SIG-M5 treated with dmso at 0.1 percent for 504 hours (cell line): ENCODE results near the gene IL1RAPL2.
A peak's percentile ranks its signal among the peaks of the same experiment; 100 is the strongest.
"Not testable (repeated sequence)": the region's sequence is repeated elsewhere in the genome, so short reads cannot be mapped to it uniquely, and the experiment has no call there.

Source experiments
- DNase-seq: peaks from one replicate; lab custom pipeline; 2025; ENCODE audit not compliant: unreplicated experiment; lab: John Stamatoyannopoulos, UW

The IL1RAPL2 gene

DNA sequence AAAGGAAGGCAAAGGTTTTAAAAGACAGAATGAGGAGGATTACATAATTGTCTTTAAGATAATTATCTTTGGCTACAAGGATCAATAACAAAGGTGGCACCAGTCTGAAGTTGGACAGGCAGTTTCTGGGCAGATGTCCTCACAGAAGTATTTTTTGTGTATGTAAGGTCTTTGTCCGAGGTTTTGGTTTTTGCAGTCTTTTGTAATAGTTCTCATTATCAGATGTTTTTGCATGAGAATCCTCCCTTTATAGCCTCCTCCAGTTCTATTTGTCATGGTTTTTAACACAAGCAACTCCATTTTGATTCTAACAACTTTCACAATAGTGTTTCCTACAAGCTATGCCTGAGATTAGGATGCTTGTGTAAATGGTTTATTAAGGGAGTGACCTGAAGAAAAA, 286.2 kb downstream of the IL1RAPL2 start:
- DNase-seq = no peak

- DNase-seq = no peak
Observed at GRCh38 chrX:104854188-104854587, 288.2 kb downstream of the IL1RAPL2 start.

DNA sequence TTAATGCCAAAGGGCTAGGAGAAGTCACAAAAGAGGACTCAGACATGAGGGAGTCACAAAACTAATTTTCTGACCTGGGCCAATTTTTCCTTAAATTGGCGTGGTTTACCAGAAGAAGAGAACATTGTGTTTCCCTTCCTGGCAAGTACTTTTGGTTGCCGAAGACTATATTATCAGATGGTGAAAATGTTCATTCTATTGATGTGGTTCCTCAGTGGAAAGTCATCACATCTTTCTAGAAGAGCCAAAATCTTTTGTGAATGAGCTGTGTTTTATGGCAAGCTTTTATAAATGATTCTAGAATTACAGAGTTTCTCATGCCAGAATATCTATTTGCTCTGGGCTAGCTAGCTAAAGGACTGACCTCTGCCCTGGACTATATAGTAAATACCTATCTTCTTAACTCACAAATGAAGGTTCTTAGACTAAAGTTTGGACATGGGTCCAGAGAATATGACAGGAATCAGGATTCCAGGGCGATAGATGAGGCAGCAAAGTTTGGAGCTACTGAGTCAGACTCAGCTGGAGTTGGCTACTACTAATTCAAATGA, 288.9 kb downstream of the IL1RAPL2 start:
- DNase-seq = no peak

- DNase-seq = no peak
Observed at GRCh38 chrX:104863466-104863865, 297.5 kb downstream of the IL1RAPL2 start.

- no peak for DNase-seq
Observed at GRCh38 chrX:104864296-104864695, 298.3 kb downstream of the IL1RAPL2 start.

- no peak for DNase-seq
Observed at GRCh38 chrX:104877504-104877903, 311.5 kb downstream of the IL1RAPL2 start.

DNA sequence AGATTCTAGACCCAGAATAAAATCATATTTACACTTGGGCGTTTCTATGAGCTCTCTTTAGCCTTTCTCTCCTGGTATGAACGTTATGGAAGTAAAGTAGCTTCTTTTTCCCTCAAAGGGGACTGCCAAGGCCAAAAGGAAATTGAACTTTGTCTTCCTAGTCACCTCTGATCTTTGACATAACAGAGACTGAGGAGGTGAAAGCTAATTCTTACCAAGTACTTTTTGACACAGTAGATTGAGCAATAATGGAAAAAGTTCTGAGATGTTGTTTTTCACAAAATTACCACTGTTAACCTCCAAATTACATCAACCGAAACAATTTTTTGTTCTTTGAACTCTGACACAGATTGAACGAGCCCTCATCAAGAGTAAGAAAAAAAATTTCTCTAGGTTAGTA, 336.1 kb downstream of the IL1RAPL2 start:
- DNase-seq = no peak

GRCh38 chrX:104909694-104910093, 343.7 kb downstream of the IL1RAPL2 start:
- DNase-seq = not testable (repeated sequence)

DNA sequence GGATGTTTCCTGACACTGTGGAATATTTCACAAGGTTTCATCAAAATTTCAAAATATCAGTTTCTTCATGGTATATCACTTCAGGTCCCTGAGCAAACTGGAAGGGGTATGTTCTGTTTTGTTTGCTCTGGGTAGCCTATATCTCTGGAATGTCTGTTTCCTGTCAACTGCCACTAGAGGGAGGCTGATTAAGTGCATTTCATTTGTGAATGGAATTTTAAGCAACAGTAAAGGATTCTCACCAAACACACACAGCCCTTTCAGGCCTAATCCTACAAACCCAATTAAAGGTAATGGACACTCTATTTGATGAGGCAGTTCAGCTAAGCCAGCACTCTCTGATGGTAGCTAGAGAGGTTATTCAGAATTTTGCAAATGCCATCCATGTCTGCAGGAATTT, 347.3 kb downstream of the IL1RAPL2 start:
- DNase-seq = no peak

DNA sequence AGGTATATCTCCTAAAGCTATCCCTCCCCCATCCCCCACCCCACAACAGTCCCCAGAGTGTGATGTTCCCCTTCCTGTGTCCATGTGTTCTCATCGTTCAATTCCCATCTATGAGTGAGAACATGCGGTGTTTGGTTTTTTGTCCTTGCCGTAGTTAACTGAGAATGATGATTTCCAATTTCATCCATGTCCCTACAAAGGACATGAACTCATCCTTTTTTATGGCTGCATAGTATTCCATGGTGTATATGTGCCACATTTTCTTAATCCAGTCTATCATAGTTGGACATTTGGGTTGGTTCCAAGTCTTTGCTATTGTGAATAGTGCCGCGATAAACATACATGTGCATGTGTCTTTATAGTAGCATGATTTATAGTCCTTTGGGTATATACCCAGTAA, 348.7 kb downstream of the IL1RAPL2 start:
- not testable (repeated sequence) for DNase-seq

DNA sequence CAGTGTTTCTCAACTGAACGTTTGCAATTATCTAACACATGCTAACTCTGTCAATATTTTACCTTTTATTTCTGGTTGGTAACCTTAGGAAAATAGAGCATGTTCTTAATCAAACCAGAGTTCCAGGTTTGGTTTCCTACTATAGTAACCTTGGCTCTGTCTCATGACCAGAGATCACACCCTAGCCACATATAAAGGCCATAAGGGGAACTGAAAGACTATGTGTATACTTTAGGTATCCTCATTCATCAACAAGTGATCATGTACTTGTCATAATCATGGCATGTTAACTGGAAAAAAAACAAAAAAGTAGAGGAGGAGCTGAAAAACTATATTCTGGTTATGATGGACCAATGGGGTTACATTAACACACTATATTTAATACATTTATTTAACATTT, 352.1 kb downstream of the IL1RAPL2 start:
- no peak for DNase-seq

GRCh38 chrX:104921584-104922205, 355.7 kb downstream of the IL1RAPL2 start:
- no peak for DNase-seq

- peak; percentile 65 for DNase-seq
Observed at GRCh38 chrX:104922206-104922621, 356.2 kb downstream of the IL1RAPL2 start.

- no peak for DNase-seq
Observed at GRCh38 chrX:104929324-104929723, 363.3 kb downstream of the IL1RAPL2 start.

DNA sequence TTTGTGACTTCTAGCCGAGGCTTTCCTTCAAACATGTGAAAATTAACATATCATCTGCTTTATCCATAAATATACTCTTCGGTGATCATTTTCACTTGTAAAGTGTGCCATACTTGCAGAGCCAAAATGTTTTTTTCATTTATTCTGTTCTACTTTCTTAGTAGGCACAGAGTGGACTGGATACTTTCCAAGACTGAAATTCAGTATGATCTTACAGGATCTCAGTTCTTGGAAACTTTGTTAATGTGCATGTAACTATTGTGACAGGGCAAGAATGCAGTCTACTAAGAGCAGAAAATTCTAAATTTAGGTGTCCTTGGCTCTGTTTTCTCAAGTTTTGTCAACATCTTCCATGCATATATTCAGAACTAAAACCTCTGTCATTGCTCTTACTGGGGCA, 369.6 kb downstream of the IL1RAPL2 start:
- DNase-seq = no peak

- no peak for DNase-seq
Observed at GRCh38 chrX:104953251-104953650, 387.3 kb downstream of the IL1RAPL2 start.

DNA sequence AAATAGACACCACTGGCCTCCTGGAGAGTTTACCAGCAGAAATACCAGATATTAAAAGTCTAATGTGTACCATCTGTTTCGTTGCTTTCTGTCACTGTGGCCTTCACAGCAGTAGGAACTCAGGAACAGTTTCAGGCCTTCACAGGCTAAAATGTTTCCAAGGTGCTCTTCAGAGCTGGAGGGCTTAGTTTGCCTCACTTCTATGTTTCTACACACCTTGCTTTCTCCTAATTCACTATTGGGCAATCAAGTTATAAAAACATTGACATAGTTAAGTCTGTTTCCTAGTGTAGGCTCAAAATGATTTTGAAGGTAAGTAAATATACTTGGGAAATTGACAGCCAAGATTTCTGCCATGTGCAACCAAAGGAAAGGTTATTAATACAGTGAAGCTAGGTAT, 395.9 kb downstream of the IL1RAPL2 start:
- DNase-seq = no peak

- no peak for DNase-seq
Observed at GRCh38 chrX:104968241-104968640, 402.2 kb downstream of the IL1RAPL2 start.

DNA sequence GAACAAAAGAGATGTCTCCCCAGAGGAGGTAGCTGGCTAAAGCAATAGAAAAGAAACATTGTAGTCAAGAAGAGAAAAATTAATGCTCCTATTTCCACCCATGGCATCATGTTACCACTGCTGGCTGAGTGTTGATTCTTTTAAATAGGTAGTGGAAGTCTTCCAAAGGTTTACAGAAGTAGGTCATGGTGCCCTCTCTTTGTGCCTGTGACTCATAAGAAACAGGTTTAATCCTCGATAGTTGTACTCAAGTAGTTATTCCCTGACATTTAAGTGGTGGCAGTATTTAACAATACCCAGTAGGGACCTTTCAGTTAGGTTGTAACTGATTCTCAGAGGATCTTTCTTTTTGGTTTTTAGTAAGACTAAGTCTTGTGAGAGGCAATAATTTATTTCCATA, 406.7 kb downstream of the IL1RAPL2 start:
- DNase-seq = peak; percentile 24

- no peak for DNase-seq
Observed at GRCh38 chrX:104987063-104987462, 421.1 kb downstream of the IL1RAPL2 start.

DNA sequence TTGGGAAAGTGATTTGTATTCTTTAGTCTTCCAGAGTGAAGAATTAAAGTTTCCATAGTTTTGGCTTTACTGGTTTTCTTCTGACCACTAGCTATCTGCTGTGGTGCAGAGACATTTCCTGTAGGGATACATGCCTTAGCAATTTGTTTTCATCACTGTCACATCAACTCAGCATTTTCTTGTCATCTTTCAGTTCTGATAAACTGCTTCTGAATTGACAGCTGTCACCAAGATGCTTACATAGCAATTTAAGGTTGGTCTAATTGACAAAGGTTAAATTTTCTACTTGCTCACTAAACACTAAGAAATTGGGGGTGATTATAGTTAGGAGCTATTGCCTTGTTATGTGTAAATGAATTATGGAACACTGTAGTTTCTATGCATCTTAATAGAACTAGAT, 422.0 kb downstream of the IL1RAPL2 start:
- DNase-seq = no peak

- DNase-seq = no peak
Observed at GRCh38 chrX:104995546-104995945, 429.5 kb downstream of the IL1RAPL2 start.

- DNase-seq = no peak
Observed at GRCh38 chrX:105006103-105006502, 440.1 kb downstream of the IL1RAPL2 start.
